Neural progenitor cell (in vitro differentiated cells): ENCODE measurements around the gene TRIM31. TPM values are rescaled to one million over a fixed set of nuclear protein-coding genes. Genes with fewer than 3 reads are reported as not detected.

Experiments used
- DNase-seq: peaks from one replicate; pipeline ENCODE4 v3.0.0-alpha.2; 2016; ENCODE audit warnings: low spot score
- H2AFZ ChIP-seq: fragments of 200-600 bp; sonication (generic); replicated peaks from 2 replicates; pipeline ENCODE4 v1.6.1; 2016; ENCODE audit warnings: antibody characterized with exemption
- H3F3A ChIP-seq: fragments of 200-600 bp; sonication (generic); 2 replicates; pipeline ENCODE4 v1.6.1; 2016; ENCODE audit warnings: antibody characterized with exemption, low read depth
- H3K27ac ChIP-seq: fragments of 200-600 bp; sonication (generic); 2 replicates; pipeline ENCODE4 v1.5.1; 2016; ENCODE audit warnings: mild to moderate bottlenecking
- H3K27me3 ChIP-seq: fragments of 200-600 bp; sonication (generic); 2 replicates; pipeline ENCODE4 v1.6.1; 2016; ENCODE audit warnings: mild to moderate bottlenecking, moderate library complexity
- H3K36me3 ChIP-seq: fragments of 200-600 bp; sonication (generic); 2 replicates; pipeline ENCODE4 v1.5.1; 2016
- H3K4me1 ChIP-seq: fragments of 200-600 bp; sonication (generic); 2 replicates; pipeline ENCODE4 v1.6.1; 2016; ENCODE audit warnings: mixed run types
- H3K4me2 ChIP-seq: fragments of 200-600 bp; sonication (generic); 2 replicates; pipeline ENCODE4 v1.6.1; 2016
- H3K4me3 ChIP-seq: fragments of 200-600 bp; sonication (generic); 2 replicates; pipeline ENCODE4 v1.5.1; 2016
- H3K79me2 ChIP-seq: fragments of 200-600 bp; sonication (generic); 2 replicates; pipeline ENCODE4 v1.6.1; 2016; ENCODE audit warnings: low read depth
- H3K9ac ChIP-seq: fragments of 200-600 bp; sonication (generic); 2 replicates; pipeline ENCODE4 v1.6.1; 2016
- H3K9me3 ChIP-seq: fragments of 200-600 bp; sonication (generic); 2 replicates; pipeline ENCODE4 v1.5.1; 2016; ENCODE audit warnings: low read depth
- H4K20me1 ChIP-seq: fragments of 200-600 bp; sonication (generic); 2 replicates; pipeline ENCODE4 v1.6.1; 2016; ENCODE audit warnings: low read depth
- H3K27ac Mint-ChIP-seq: 3 replicates; pipeline ENCODE4 v1.8.0; 2021; ENCODE audit warnings: mixed read lengths
- H3K27me3 Mint-ChIP-seq: 2 replicates; pipeline ENCODE4 v1.8.0; 2022; ENCODE audit warnings: low read depth, mild to moderate bottlenecking, inconsistent platforms, moderate library complexity, mixed read lengths; ENCODE audit not compliant: insufficient read depth
- H3K36me3 Mint-ChIP-seq: 3 replicates; pipeline ENCODE4 v1.8.0; 2021; ENCODE audit warnings: mixed read lengths
- H3K4me1 Mint-ChIP-seq: 3 replicates; pipeline ENCODE4 v1.8.0; 2021; ENCODE audit warnings: mixed read lengths
- H3K4me3 Mint-ChIP-seq: 3 replicates; pipeline ENCODE4 v1.8.0; 2021; ENCODE audit warnings: mild to moderate bottlenecking, moderate library complexity, mixed read lengths
- H3K9me3 Mint-ChIP-seq: 3 replicates; pipeline ENCODE4 v1.8.0; 2020; ENCODE audit warnings: mixed read lengths
- CTCF ChIP-seq: fragments of 200-600 bp; sonication (generic); IDR thresholded peaks from 2 replicates; pipeline ENCODE4 v1.5.1; 2017; ENCODE audit warnings: antibody characterized with exemption, mild to moderate bottlenecking
- EZH2 ChIP-seq: fragments of 200-600 bp; sonication (generic); IDR thresholded peaks from 2 replicates; pipeline ENCODE4 v1.6.1; 2017; ENCODE audit warnings: antibody characterized with exemption, mild to moderate bottlenecking, moderate library complexity
- EZH2phosphoT487 ChIP-seq: fragments of 200-600 bp; sonication (generic); IDR thresholded peaks from 2 replicates; pipeline ENCODE4 v1.6.1; 2017; ENCODE audit warnings: antibody characterized with exemption
- small RNA-seq: library from RNA; depleted of rRNA; stranded (forward); fragments of <200 nt; gene quantifications from one replicate; pipeline ENCODE3, GENCODE V24; 2015
- total RNA-seq: library from RNA; depleted of rRNA; stranded (reverse); fragments of >200 nt; gene quantifications from 2 replicates; pipeline ENCODE4 v1.2.3, GENCODE V29; 2015; ENCODE audit warnings: low replicate concordance

The TRIM31 gene
- total RNA-seq, 1 donor from 2014 or later = not detected

DNA sequence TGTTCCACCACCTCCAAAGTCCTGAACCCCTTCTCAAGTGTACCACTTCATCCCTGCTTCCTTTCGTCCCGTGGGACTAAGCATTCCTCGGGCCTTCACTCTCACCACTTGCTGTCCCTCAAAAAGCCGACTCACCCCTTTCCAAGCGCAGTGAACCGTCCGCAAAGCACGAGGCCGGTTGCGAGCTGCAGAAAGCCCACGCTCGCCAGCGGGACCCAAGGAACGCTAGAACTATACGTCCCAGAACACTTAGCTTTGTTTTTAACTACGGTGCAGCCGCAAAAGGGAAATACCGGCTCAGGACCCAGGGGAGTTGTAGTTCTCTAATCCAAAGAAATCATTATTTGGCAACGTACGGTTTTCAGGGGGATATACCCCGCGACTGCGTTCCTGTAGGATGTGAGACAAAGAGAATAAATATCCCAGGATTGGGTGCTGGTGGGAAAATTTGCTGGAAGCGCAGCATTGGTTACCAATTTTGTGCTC lies 52.2 kb downstream of the TRIM31 start:
- peak; percentile 64 for DNase-seq
- Mint-ChIP-seq H3K27ac (peak overlapping the region; percentile 88), H3K4me3 (peak overlapping the region; percentile 97), H3K9me3 (no peaks in the 10 kb centered on the region), H3K27me3 (no peaks in the 10 kb centered on the region), H3K4me1 (peaks cover 18% of the 10 kb centered on the region), H3K36me3 (peaks cover 4% of the 10 kb centered on the region)
- Histone ChIP-seq H3K4me1 (peaks cover 9% of the 10 kb centered on the region), H3K4me3 (peak overlapping the region; percentile 98), H3K36me3 (peaks cover 6% of the 10 kb centered on the region), H4K20me1 (no peaks in the 10 kb centered on the region), H3K27me3 (no peaks in the 10 kb centered on the region), H3K4me2 (peak overlapping the region; percentile 94), H2AFZ (peak overlapping the region; percentile 96), H3K9ac (peak overlapping the region; percentile 92), H3F3A (no peaks in the 10 kb centered on the region), H3K27ac (no peak overlapping the region), H3K79me2 (peaks cover 23% of the 10 kb centered on the region), H3K9me3 (no peaks in the 10 kb centered on the region)
- no peak for TF ChIP-seq CTCF
- TF ChIP-seq EZH2 = no peak
- no peak for TF ChIP-seq EZH2phosphoT487

- Histone ChIP-seq H3K9me3 (no peaks in the 10 kb centered on the region), H4K20me1 (no peaks in the 10 kb centered on the region), H2AFZ (no peak overlapping the region), H3K36me3 (no peaks in the 10 kb centered on the region), H3K9ac (no peak overlapping the region), H3F3A (no peaks in the 10 kb centered on the region), H3K4me2 (no peak overlapping the region), H3K79me2 (peaks cover 10% of the 10 kb centered on the region), H3K27me3 (no peaks in the 10 kb centered on the region), H3K4me1 (peaks cover 7% of the 10 kb centered on the region), H3K4me3 (no peak overlapping the region), H3K27ac (no peak overlapping the region)
- Mint-ChIP-seq H3K4me1 (peaks cover 8% of the 10 kb centered on the region), H3K27me3 (no peaks in the 10 kb centered on the region), H3K4me3 (no peak overlapping the region), H3K9me3 (no peaks in the 10 kb centered on the region), H3K36me3 (no peaks in the 10 kb centered on the region), H3K27ac (no peak overlapping the region)
- DNase-seq = no peak
- TF ChIP-seq EZH2phosphoT487 (no peak), CTCF (no peak), EZH2 (no peak)
Observed at GRCh38 chr6:30055513-30055912, 57.4 kb downstream of the TRIM31 start.

GRCh38 chr6:30053682-30054081 lies 59.2 kb downstream of the TRIM31 start:
- Mint-ChIP-seq H3K27ac (no peak overlapping the region), H3K4me1 (no peaks in the 10 kb centered on the region)

More at GRCh38 chr6:30053682-30054081, 59.2 kb downstream of the TRIM31 start:
- DNase-seq = no peak
- Histone ChIP-seq H3F3A (no peaks in the 10 kb centered on the region), H3K4me2 (no peak overlapping the region), H3K79me2 (no peaks in the 10 kb centered on the region), H3K36me3 (no peaks in the 10 kb centered on the region), H3K4me1 (no peaks in the 10 kb centered on the region), H4K20me1 (no peaks in the 10 kb centered on the region), H3K9me3 (no peaks in the 10 kb centered on the region), H3K9ac (no peak overlapping the region), H3K27ac (no peak overlapping the region), H2AFZ (no peak overlapping the region), H3K27me3 (no peaks in the 10 kb centered on the region), H3K4me3 (no peak overlapping the region)
- no peaks in the 10 kb centered on the region for H3K9me3 Mint-ChIP-seq
- H3K4me3 Mint-ChIP-seq = no peak overlapping the region
- no peaks in the 10 kb centered on the region for H3K36me3 Mint-ChIP-seq
- no peak for TF ChIP-seq CTCF
- TF ChIP-seq EZH2phosphoT487 = no peak
- H3K27me3 Mint-ChIP-seq = no peaks in the 10 kb centered on the region

Small RNA genes within 50 kb of the gene (small RNA-seq; reads per million reads assigned to genes)
- gene RF00554 = not detected
- not detected for gene RF02219
- not detected for gene RF02220

Other genes starting within 250 kb of the TRIM31 start
- gene HLA-A, start 170.6 kb downstream of the TRIM31 start, total RNA-seq = 107 and 278 TPM in 2 replicates
- 25.0 and 34.8 TPM in 2 replicates for gene POLR1H, start 51.8 kb downstream of the TRIM31 start, total RNA-seq
- gene PPP1R11, start 45.9 kb downstream of the TRIM31 start, total RNA-seq = 22.7 and 28.4 TPM in 2 replicates
- gene RNF39, start 37.3 kb downstream of the TRIM31 start, total RNA-seq = not detected in 2 replicates
- not detected in 2 replicates for gene TRIM40, start 23.1 kb upstream of the TRIM31 start, total RNA-seq
- not detected in 2 replicates for gene TRIM10, start 48.1 kb upstream of the TRIM31 start, total RNA-seq
- not detected in 2 replicates for gene TRIM15, start 50.5 kb upstream of the TRIM31 start, total RNA-seq
- 8.3 and 20.0 TPM in 2 replicates for gene TRIM26, start 100.3 kb upstream of the TRIM31 start, total RNA-seq
- 11.0 and 21.2 TPM in 2 replicates for gene TRIM39, start 213.8 kb upstream of the TRIM31 start, total RNA-seq
- gene RPP21, start 232.1 kb upstream of the TRIM31 start, total RNA-seq = 38.0 and 89.6 TPM in 2 replicates